ENCODE results near the gene TTLL5.
"Not testable (repeated sequence)": the region's sequence is repeated elsewhere in the genome, so short reads cannot be mapped to it uniquely, and the experiment has no call there.

The TTLL5 gene

GRCh38 chr14:75673345-75674035, 12.4 kb downstream of the TTLL5 start:
- no peak overlapping the region for H3K4me3 ChIP-seq (ENCODE audit: low read length)
- no peaks in the 10 kb centered on the region for H3K27me3 ChIP-seq (replicated peaks; ENCODE audit: control insufficient read depth, insufficient read depth, low read length)
- H3K36me3 ChIP-seq (ENCODE audit: control insufficient read depth, insufficient read depth, low read length, severe bottlenecking): peaks cover 34% of the 10 kb centered on the region
- no peaks in the 10 kb centered on the region for H3K9me3 ChIP-seq (ENCODE audit: control insufficient read depth, low read length)
- no peak overlapping the region for H3K9ac ChIP-seq (ENCODE audit: low read length)
- H3K4me1 ChIP-seq (ENCODE audit: control insufficient read depth, insufficient read depth, low read length): peaks cover 15% of the 10 kb centered on the region
- no peak for DNase-seq (ENCODE audit: low read depth)

GRCh38 chr14:75675265-75675960, 14.4 kb downstream of the TTLL5 start:
- Histone ChIP-seq H3K36me3 (ENCODE audit: control insufficient read depth, insufficient read depth, low read length, severe bottlenecking) (peaks cover 19% of the 10 kb centered on the region), H3K4me3 (ENCODE audit: low read length) (no peak overlapping the region), H3K27me3 (replicated peaks; ENCODE audit: control insufficient read depth, insufficient read depth, low read length) (no peaks in the 10 kb centered on the region), H3K4me1 (ENCODE audit: control insufficient read depth, insufficient read depth, low read length) (peaks cover 15% of the 10 kb centered on the region), H3K9ac (ENCODE audit: low read length) (no peak overlapping the region), H3K9me3 (ENCODE audit: control insufficient read depth, low read length) (no peaks in the 10 kb centered on the region)
- no peak for DNase-seq (ENCODE audit: low read depth)

- Histone ChIP-seq H3K9ac (ENCODE audit: low read length) (no peak overlapping the region), H3K4me1 (ENCODE audit: control insufficient read depth, insufficient read depth, low read length) (peaks cover 7% of the 10 kb centered on the region), H3K4me3 (ENCODE audit: low read length) (no peak overlapping the region), H3K9me3 (ENCODE audit: control insufficient read depth, low read length) (no peaks in the 10 kb centered on the region), H3K36me3 (ENCODE audit: control insufficient read depth, insufficient read depth, low read length, severe bottlenecking) (peaks cover 42% of the 10 kb centered on the region), H3K27me3 (replicated peaks; ENCODE audit: control insufficient read depth, insufficient read depth, low read length) (no peaks in the 10 kb centered on the region)
- no peak for DNase-seq (ENCODE audit: low read depth)
Measured at GRCh38 chr14:75685910-75686309, 24.9 kb downstream of the TTLL5 start.

GRCh38 chr14:75689012-75689411, 28.0 kb downstream of the TTLL5 start:
- Histone ChIP-seq H3K4me1 (ENCODE audit: control insufficient read depth, insufficient read depth, low read length) (peaks cover 7% of the 10 kb centered on the region), H3K4me3 (ENCODE audit: low read length) (no peak overlapping the region), H3K9me3 (ENCODE audit: control insufficient read depth, low read length) (no peaks in the 10 kb centered on the region), H3K27me3 (replicated peaks; ENCODE audit: control insufficient read depth, insufficient read depth, low read length) (no peaks in the 10 kb centered on the region), H3K36me3 (ENCODE audit: control insufficient read depth, insufficient read depth, low read length, severe bottlenecking) (peaks cover 30% of the 10 kb centered on the region), H3K9ac (ENCODE audit: low read length) (no peak overlapping the region)
- DNase-seq (ENCODE audit: low read depth): no peak

- Histone ChIP-seq H3K27me3 (replicated peaks; ENCODE audit: control insufficient read depth, insufficient read depth, low read length) (no peaks in the 10 kb centered on the region), H3K36me3 (ENCODE audit: control insufficient read depth, insufficient read depth, low read length, severe bottlenecking) (peaks cover 27% of the 10 kb centered on the region), H3K4me3 (ENCODE audit: low read length) (no peak overlapping the region), H3K9ac (ENCODE audit: low read length) (no peak overlapping the region), H3K9me3 (ENCODE audit: control insufficient read depth, low read length) (no peaks in the 10 kb centered on the region), H3K4me1 (ENCODE audit: control insufficient read depth, insufficient read depth, low read length) (peaks cover 7% of the 10 kb centered on the region)
- no peak for DNase-seq (ENCODE audit: low read depth)
Measured at GRCh38 chr14:75690010-75690409, 29.0 kb downstream of the TTLL5 start.

GRCh38 chr14:75695025-75695424, 34.0 kb downstream of the TTLL5 start:
- DNase-seq (ENCODE audit: low read depth); H3K4me3 ChIP-seq (ENCODE audit: low read length); H3K27me3 ChIP-seq (replicated peaks; ENCODE audit: control insufficient read depth, insufficient read depth, low read length); H3K9me3 ChIP-seq (ENCODE audit: control insufficient read depth, low read length); H3K4me1 ChIP-seq (ENCODE audit: control insufficient read depth, insufficient read depth, low read length); H3K9ac ChIP-seq (ENCODE audit: low read length): not testable (repeated sequence)
- peaks cover 52% of the 10 kb centered on the region for H3K36me3 ChIP-seq (ENCODE audit: control insufficient read depth, insufficient read depth, low read length, severe bottlenecking)

- no peak for DNase-seq (ENCODE audit: low read depth)
- H3K4me3 ChIP-seq (ENCODE audit: low read length): no peak overlapping the region
- H3K4me1 ChIP-seq (ENCODE audit: control insufficient read depth, insufficient read depth, low read length): peaks cover 5% of the 10 kb centered on the region
- no peak overlapping the region for H3K9ac ChIP-seq (ENCODE audit: low read length)
- peaks cover 39% of the 10 kb centered on the region for H3K36me3 ChIP-seq (ENCODE audit: control insufficient read depth, insufficient read depth, low read length, severe bottlenecking)
- H3K9me3 ChIP-seq (ENCODE audit: control insufficient read depth, low read length): no peaks in the 10 kb centered on the region
- H3K27me3 ChIP-seq (replicated peaks; ENCODE audit: control insufficient read depth, insufficient read depth, low read length): no peaks in the 10 kb centered on the region
Measured at GRCh38 chr14:75697386-75697785, 36.3 kb downstream of the TTLL5 start.

- peaks cover 36% of the 10 kb centered on the region for H3K36me3 ChIP-seq (ENCODE audit: control insufficient read depth, insufficient read depth, low read length, severe bottlenecking)
- no peak for DNase-seq (ENCODE audit: low read depth)
- no peaks in the 10 kb centered on the region for H3K27me3 ChIP-seq (replicated peaks; ENCODE audit: control insufficient read depth, insufficient read depth, low read length)
Measured at GRCh38 chr14:75697918-75698317, 36.9 kb downstream of the TTLL5 start.

GRCh38 chr14:75699331-75699730, 38.3 kb downstream of the TTLL5 start:
- Histone ChIP-seq H3K9ac (ENCODE audit: low read length) (no peak overlapping the region), H3K36me3 (ENCODE audit: control insufficient read depth, insufficient read depth, low read length, severe bottlenecking) (peaks cover 31% of the 10 kb centered on the region)

More at GRCh38 chr14:75697918-75698317, 36.9 kb downstream of the TTLL5 start:
- Histone ChIP-seq H3K9me3 (ENCODE audit: control insufficient read depth, low read length) (no peaks in the 10 kb centered on the region), H3K9ac (ENCODE audit: low read length) (no peak overlapping the region), H3K4me1 (ENCODE audit: control insufficient read depth, insufficient read depth, low read length) (peaks cover 11% of the 10 kb centered on the region), H3K4me3 (ENCODE audit: low read length) (no peak overlapping the region)

GRCh38 chr14:75700295-75700694, 39.2 kb downstream of the TTLL5 start:
- no peak for DNase-seq (ENCODE audit: low read depth)
- H3K36me3 ChIP-seq (ENCODE audit: control insufficient read depth, insufficient read depth, low read length, severe bottlenecking): peaks cover 29% of the 10 kb centered on the region
- no peak overlapping the region for H3K9ac ChIP-seq (ENCODE audit: low read length)
- H3K9me3 ChIP-seq (ENCODE audit: control insufficient read depth, low read length): no peaks in the 10 kb centered on the region
- H3K4me3 ChIP-seq (ENCODE audit: low read length): no peak overlapping the region
- no peaks in the 10 kb centered on the region for H3K27me3 ChIP-seq (replicated peaks; ENCODE audit: control insufficient read depth, insufficient read depth, low read length)
- H3K4me1 ChIP-seq (ENCODE audit: control insufficient read depth, insufficient read depth, low read length): peaks cover 16% of the 10 kb centered on the region

More at GRCh38 chr14:75699331-75699730, 38.3 kb downstream of the TTLL5 start:
- Histone ChIP-seq H3K9me3 (ENCODE audit: control insufficient read depth, low read length) (no peaks in the 10 kb centered on the region), H3K4me3 (ENCODE audit: low read length) (no peak overlapping the region), H3K27me3 (replicated peaks; ENCODE audit: control insufficient read depth, insufficient read depth, low read length) (no peaks in the 10 kb centered on the region), H3K4me1 (ENCODE audit: control insufficient read depth, insufficient read depth, low read length) (peaks cover 16% of the 10 kb centered on the region)
- DNase-seq (ENCODE audit: low read depth): no peak

GRCh38 chr14:75702122-75702521, 41.1 kb downstream of the TTLL5 start:
- H3K9me3 ChIP-seq (ENCODE audit: control insufficient read depth, low read length): no peaks in the 10 kb centered on the region
- H3K36me3 ChIP-seq (ENCODE audit: control insufficient read depth, insufficient read depth, low read length, severe bottlenecking): peaks cover 27% of the 10 kb centered on the region
- peaks cover 16% of the 10 kb centered on the region for H3K4me1 ChIP-seq (ENCODE audit: control insufficient read depth, insufficient read depth, low read length)
- H3K9ac ChIP-seq (ENCODE audit: low read length): no peak overlapping the region
- no peaks in the 10 kb centered on the region for H3K27me3 ChIP-seq (replicated peaks; ENCODE audit: control insufficient read depth, insufficient read depth, low read length)
- no peak overlapping the region for H3K4me3 ChIP-seq (ENCODE audit: low read length)
- DNase-seq (ENCODE audit: low read depth): no peak
